WTC11 (cell line): Measurements from ENCODE around the gene DDRGK1. TPM values are rescaled to one million over a fixed set of nuclear protein-coding genes. Genes with fewer than 3 reads are reported as not detected.

Source experiments
- ELF4 ChIP-seq: sonication (generic); formaldehyde crosslinking; IDR thresholded peaks from 2 replicates; pipeline ENCODE4 v1.8.1; 2022; ENCODE audit warnings: low read depth, mild to moderate bottlenecking, moderate library complexity, missing genetic modification reagents
- JUN ChIP-seq: sonication (generic); formaldehyde crosslinking; IDR thresholded peaks from 2 replicates; pipeline ENCODE4 v1.8.0; 2023; ENCODE audit warnings: mild to moderate bottlenecking, missing genetic modification reagents
- KAT7 ChIP-seq: sonication (generic); formaldehyde crosslinking; IDR thresholded peaks from 2 replicates; pipeline ENCODE4 v1.8.1; 2023; ENCODE audit warnings: missing genetic modification reagents, mild to moderate bottlenecking, borderline replicate concordance
- MYBL2 ChIP-seq: sonication (generic); formaldehyde crosslinking; IDR thresholded peaks from 2 replicates; pipeline ENCODE4 v1.8.1; 2023; ENCODE audit warnings: mild to moderate bottlenecking, moderate library complexity, missing genetic modification reagents
- OVOL2 ChIP-seq: fragments of 250-450 bp; sonication (Bioruptor Pico); IDR thresholded peaks from 2 replicates; pipeline ENCODE4 v1.9.0; 2021; ENCODE audit warnings: mild to moderate bottlenecking, borderline replicate concordance
- SP1 ChIP-seq: sonication (generic); formaldehyde crosslinking; conservative IDR thresholded peaks from 2 replicates; pipeline ENCODE4 v1.8.1; 2022; ENCODE audit warnings: missing genetic modification reagents
- TEAD1 ChIP-seq: sonication (generic); formaldehyde crosslinking; IDR thresholded peaks from 2 replicates; pipeline ENCODE4 v1.8.0; 2022; ENCODE audit warnings: mild to moderate bottlenecking, missing genetic modification reagents
- ZNF219 ChIP-seq: sonication (generic); formaldehyde crosslinking; IDR thresholded peaks from 2 replicates; pipeline ENCODE4 v1.8.0; 2023; ENCODE audit warnings: missing genetic modification reagents, mild to moderate bottlenecking, borderline replicate concordance
- total RNA-seq: library from RNA; stranded (reverse); gene quantifications from 3 replicates; pipeline ENCODE4 v1.2.3, GENCODE V29; 2021
- TF ChIP-seq, protein P1 (sequence below): fragments of 250-450 bp; sonication (Bioruptor Pico); IDR thresholded peaks from 2 replicates; pipeline ENCODE4 v1.9.0; 2021; ENCODE audit warnings: mild to moderate bottlenecking
- TF ChIP-seq, protein P2 (sequence below): sonication (generic); formaldehyde crosslinking; IDR thresholded peaks from 2 replicates; pipeline ENCODE4 v1.8.0; 2022; ENCODE audit warnings: mild to moderate bottlenecking, missing genetic modification reagents
- TF ChIP-seq, protein P3 (sequence below): sonication (generic); formaldehyde crosslinking; IDR thresholded peaks from 2 replicates; pipeline ENCODE4 v1.8.1; 2022; ENCODE audit warnings: mild to moderate bottlenecking, missing genetic modification reagents, moderate library complexity, borderline replicate concordance
- TF ChIP-seq, protein P4 (sequence below): sonication (generic); formaldehyde crosslinking; IDR thresholded peaks from 2 replicates; pipeline ENCODE4 v1.8.1; 2023; ENCODE audit warnings: mild to moderate bottlenecking, moderate library complexity, missing genetic modification reagents
- TF ChIP-seq, protein P5 (sequence below): sonication (generic); formaldehyde crosslinking; IDR thresholded peaks from 2 replicates; pipeline ENCODE4 v1.8.0; 2023; ENCODE audit warnings: missing genetic modification reagents, mild to moderate bottlenecking, borderline replicate concordance
- TF ChIP-seq, protein P6 (sequence below): fragments of 250-450 bp; sonication (Bioruptor Pico); IDR thresholded peaks from 2 replicates; pipeline ENCODE4 v1.8.0; 2021; ENCODE audit warnings: mild to moderate bottlenecking

The DDRGK1 gene
- total RNA-seq, 1 experiment from 2014 or later: 46.4 TPM

DNA sequence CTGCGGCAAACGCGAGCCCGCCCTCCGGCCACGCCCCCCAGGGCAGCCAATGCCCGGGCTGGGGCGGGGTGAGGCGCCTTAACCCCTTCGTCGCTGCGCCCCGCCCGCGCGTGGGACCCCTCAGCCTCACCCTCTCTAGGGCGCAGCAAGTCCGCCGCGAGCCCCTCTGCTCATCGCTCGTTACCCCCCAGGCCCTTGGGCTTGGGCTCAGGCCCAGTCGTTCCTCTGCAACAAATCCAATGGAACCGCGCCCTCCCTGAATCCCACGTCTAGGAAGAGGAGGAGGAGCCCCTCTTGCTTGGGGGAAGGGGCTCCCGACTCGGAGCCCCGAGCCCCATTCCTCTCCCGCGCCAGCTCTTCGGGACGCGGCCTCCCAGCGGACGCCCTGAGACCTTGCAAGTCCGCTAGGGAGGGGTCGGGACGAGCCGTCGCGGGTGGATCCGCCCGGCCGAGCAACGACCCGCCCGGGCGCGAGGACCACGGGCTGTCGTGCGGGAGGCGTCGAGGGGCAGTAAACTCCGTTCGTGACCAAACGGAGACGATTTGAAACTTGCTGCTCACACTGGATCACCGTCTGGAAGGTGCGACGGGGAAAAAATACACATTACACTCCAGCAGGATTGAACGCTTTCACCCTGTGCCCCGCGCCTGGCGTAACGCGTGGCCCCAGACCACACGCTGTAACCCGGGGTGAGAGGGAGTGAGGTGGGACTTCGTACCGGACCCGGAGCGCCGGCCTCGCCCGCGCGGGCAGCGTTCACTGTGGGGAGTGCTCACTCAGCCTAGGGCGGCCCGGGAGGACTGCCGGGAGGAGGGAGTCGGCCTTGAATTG lies 30.7 kb downstream of the DDRGK1 start (continued):
- TF ChIP-seq, protein P1, sequence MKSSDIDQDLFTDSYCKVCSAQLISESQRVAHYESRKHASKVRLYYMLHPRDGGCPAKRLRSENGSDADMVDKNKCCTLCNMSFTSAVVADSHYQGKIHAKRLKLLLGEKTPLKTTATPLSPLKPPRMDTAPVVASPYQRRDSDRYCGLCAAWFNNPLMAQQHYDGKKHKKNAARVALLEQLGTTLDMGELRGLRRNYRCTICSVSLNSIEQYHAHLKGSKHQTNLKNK (CRISPR knock-in tag): no peak
- TF ChIP-seq ELF4 (CRISPR knock-in tag) (peak; percentile 87; the same call in 1 of the 2 replicates), SP1 (CRISPR knock-in tag) (peak; percentile 94), MYBL2 (CRISPR knock-in tag) (0 out of 2 replicates have a peak, but pooled peaks have one; percentile 67), TEAD1 (CRISPR knock-in tag) (peak; percentile 86), OVOL2 (no peak), JUN (peak; percentile 88), ZNF219 (CRISPR knock-in tag) (peak; percentile 91), KAT7 (CRISPR knock-in tag) (peak; percentile 50; the same call in 1 of the 2 replicates)
- TF ChIP-seq, protein P2, sequence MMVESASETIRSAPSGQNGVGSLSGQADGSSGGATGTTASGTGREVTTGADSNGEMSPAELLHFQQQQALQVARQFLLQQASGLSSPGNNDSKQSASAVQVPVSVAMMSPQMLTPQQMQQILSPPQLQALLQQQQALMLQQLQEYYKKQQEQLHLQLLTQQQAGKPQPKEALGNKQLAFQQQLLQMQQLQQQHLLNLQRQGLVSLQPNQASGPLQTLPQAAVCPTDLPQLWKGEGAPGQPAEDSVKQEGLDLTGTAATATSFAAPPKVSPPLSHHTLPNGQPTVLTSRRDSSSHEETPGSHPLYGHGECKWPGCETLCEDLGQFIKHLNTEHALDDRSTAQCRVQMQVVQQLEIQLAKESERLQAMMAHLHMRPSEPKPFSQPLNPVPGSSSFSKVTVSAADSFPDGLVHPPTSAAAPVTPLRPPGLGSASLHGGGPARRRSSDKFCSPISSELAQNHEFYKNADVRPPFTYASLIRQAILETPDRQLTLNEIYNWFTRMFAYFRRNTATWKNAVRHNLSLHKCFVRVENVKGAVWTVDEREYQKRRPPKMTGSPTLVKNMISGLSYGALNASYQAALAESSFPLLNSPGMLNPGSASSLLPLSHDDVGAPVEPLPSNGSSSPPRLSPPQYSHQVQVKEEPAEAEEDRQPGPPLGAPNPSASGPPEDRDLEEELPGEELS (CRISPR knock-in tag): peak; percentile 15; the same call in 1 of the 2 replicates
- TF ChIP-seq, protein P3, sequence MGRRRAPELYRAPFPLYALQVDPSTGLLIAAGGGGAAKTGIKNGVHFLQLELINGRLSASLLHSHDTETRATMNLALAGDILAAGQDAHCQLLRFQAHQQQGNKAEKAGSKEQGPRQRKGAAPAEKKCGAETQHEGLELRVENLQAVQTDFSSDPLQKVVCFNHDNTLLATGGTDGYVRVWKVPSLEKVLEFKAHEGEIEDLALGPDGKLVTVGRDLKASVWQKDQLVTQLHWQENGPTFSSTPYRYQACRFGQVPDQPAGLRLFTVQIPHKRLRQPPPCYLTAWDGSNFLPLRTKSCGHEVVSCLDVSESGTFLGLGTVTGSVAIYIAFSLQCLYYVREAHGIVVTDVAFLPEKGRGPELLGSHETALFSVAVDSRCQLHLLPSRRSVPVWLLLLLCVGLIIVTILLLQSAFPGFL (CRISPR knock-in tag): 0 out of 2 replicates have a peak, but pooled peaks have one; percentile 40
- TF ChIP-seq, protein P4, sequence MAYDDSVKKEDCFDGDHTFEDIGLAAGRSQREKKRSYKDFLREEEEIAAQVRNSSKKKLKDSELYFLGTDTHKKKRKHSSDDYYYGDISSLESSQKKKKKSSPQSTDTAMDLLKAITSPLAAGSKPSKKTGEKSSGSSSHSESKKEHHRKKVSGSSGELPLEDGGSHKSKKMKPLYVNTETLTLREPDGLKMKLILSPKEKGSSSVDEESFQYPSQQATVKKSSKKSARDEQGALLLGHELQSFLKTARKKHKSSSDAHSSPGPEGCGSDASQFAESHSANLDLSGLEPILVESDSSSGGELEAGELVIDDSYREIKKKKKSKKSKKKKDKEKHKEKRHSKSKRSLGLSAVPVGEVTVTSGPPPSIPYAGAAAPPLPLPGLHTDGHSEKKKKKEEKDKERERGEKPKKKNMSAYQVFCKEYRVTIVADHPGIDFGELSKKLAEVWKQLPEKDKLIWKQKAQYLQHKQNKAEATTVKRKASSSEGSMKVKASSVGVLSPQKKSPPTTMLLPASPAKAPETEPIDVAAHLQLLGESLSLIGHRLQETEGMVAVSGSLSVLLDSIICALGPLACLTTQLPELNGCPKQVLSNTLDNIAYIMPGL (CRISPR knock-in tag): peak; percentile 76; the same call in 1 of the 2 replicates
- TF ChIP-seq, protein P5, sequence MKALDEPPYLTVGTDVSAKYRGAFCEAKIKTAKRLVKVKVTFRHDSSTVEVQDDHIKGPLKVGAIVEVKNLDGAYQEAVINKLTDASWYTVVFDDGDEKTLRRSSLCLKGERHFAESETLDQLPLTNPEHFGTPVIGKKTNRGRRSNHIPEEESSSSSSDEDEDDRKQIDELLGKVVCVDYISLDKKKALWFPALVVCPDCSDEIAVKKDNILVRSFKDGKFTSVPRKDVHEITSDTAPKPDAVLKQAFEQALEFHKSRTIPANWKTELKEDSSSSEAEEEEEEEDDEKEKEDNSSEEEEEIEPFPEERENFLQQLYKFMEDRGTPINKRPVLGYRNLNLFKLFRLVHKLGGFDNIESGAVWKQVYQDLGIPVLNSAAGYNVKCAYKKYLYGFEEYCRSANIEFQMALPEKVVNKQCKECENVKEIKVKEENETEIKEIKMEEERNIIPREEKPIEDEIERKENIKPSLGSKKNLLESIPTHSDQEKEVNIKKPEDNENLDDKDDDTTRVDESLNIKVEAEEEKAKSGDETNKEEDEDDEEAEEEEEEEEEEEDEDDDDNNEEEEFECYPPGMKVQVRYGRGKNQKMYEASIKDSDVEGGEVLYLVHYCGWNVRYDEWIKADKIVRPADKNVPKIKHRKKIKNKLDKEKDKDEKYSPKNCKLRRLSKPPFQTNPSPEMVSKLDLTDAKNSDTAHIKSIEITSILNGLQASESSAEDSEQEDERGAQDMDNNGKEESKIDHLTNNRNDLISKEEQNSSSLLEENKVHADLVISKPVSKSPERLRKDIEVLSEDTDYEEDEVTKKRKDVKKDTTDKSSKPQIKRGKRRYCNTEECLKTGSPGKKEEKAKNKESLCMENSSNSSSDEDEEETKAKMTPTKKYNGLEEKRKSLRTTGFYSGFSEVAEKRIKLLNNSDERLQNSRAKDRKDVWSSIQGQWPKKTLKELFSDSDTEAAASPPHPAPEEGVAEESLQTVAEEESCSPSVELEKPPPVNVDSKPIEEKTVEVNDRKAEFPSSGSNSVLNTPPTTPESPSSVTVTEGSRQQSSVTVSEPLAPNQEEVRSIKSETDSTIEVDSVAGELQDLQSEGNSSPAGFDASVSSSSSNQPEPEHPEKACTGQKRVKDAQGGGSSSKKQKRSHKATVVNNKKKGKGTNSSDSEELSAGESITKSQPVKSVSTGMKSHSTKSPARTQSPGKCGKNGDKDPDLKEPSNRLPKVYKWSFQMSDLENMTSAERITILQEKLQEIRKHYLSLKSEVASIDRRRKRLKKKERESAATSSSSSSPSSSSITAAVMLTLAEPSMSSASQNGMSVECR (CRISPR knock-in tag): peak; percentile 90
- TF ChIP-seq, protein P6, sequence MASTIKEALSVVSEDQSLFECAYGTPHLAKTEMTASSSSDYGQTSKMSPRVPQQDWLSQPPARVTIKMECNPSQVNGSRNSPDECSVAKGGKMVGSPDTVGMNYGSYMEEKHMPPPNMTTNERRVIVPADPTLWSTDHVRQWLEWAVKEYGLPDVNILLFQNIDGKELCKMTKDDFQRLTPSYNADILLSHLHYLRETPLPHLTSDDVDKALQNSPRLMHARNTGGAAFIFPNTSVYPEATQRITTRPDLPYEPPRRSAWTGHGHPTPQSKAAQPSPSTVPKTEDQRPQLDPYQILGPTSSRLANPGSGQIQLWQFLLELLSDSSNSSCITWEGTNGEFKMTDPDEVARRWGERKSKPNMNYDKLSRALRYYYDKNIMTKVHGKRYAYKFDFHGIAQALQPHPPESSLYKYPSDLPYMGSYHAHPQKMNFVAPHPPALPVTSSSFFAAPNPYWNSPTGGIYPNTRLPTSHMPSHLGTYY: no peak
